WTC11 (cell line): Measurements from ENCODE around the gene SBK1.

Experiments used
- ESRRA ChIP-seq: sonication (generic); formaldehyde crosslinking; IDR thresholded peaks from 2 replicates; pipeline ENCODE4 v1.8.1; 2022; ENCODE audit warnings: mild to moderate bottlenecking, missing genetic modification reagents, borderline replicate concordance
- ETV6 ChIP-seq: sonication (generic); formaldehyde crosslinking; IDR thresholded peaks from 2 replicates; pipeline ENCODE4 v1.8.1; 2022; ENCODE audit warnings: mild to moderate bottlenecking, missing genetic modification reagents
- FOXJ3 ChIP-seq: sonication (generic); formaldehyde crosslinking; IDR thresholded peaks from 2 replicates; pipeline ENCODE4 v1.9.0; 2021; ENCODE audit warnings: missing genetic modification reagents, mild to moderate bottlenecking, borderline replicate concordance
- PRRX2 ChIP-seq: fragments of 250-450 bp; sonication (Bioruptor Pico); IDR thresholded peaks from 2 replicates; pipeline ENCODE4 v1.8.0; 2021; ENCODE audit warnings: mild to moderate bottlenecking
- TP53 ChIP-seq: sonication (generic); formaldehyde crosslinking; IDR thresholded peaks from 2 replicates; pipeline ENCODE4 v1.8.1; 2023; ENCODE audit warnings: mild to moderate bottlenecking, missing genetic modification reagents
- ZNF138 ChIP-seq: sonication (generic); formaldehyde crosslinking; conservative IDR thresholded peaks from 2 replicates; pipeline ENCODE4 v1.8.1; 2022; ENCODE audit warnings: mild to moderate bottlenecking, moderate library complexity, missing genetic modification reagents
- ZNF317 ChIP-seq: sonication (generic); formaldehyde crosslinking; IDR thresholded peaks from 2 replicates; pipeline ENCODE4 v1.8.1; 2023; ENCODE audit warnings: low read depth, mild to moderate bottlenecking, moderate library complexity, missing genetic modification reagents, borderline replicate concordance
- TF ChIP-seq, protein P1 (sequence below): sonication (generic); formaldehyde crosslinking; IDR thresholded peaks from 2 replicates; pipeline ENCODE4 v1.8.1; 2023; ENCODE audit warnings: mild to moderate bottlenecking, missing genetic modification reagents, moderate library complexity
- TF ChIP-seq, protein P2 (sequence below): fragments of 200-600 bp; IDR thresholded peaks from 2 replicates; pipeline ENCODE4 v1.8.0; 2022; ENCODE audit warnings: antibody characterized with exemption
- TF ChIP-seq, protein P3 (sequence below): sonication (generic); formaldehyde crosslinking; IDR thresholded peaks from 2 replicates; pipeline ENCODE4 v1.8.0; 2023; ENCODE audit warnings: missing genetic modification reagents
- TF ChIP-seq, protein P4 (sequence below): sonication (generic); formaldehyde crosslinking; IDR thresholded peaks from 2 replicates; pipeline ENCODE4 v1.8.0; 2022; ENCODE audit warnings: missing genetic modification reagents

DNA sequence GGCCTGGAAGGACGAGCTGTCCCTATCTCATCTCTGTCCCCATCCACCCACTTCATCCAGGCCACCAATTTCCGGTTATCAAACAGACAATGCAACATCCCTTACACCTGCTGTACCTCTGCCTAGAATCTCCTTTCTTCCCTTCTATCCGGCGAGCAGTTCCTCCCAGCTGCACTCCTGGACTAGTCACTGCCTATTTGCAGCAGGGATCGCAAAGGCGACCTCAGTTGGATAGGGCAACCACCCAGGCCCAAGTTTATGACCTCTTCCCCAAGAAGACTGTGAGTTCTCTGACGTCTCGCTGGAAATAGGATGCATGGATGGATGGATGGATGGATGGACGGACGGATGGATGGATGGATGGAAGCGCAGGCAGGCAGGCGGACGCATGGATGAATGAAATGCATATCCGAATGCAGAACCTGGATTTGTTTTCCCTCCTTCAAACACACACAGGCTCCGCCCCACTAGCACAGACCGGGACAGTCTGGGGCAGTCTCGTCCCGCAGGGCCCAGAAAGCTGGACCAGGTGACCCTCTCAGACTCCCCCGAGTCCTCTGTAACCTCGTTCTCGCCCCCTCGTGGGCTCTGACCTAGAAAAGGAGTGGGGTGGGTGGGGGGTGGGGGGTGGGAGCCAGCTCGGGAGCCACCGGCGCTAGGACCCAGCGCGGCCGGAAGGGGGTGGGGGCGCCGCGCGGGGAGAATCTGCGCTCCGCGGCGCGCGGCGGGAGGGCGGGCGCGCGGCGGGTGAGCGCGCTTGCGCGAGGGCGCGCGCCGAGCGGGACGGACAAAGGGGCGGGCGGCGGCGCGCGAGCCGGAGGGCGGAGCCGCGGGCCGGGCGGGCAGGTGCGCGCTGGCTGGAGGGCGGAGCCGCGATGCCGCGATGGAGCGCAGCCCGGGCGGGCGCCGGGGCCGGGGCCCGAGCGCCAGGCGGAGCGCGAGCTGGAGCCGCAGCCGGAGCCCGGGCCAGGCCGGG is at the start of gene SBK1:
- TF ChIP-seq, protein P1, sequence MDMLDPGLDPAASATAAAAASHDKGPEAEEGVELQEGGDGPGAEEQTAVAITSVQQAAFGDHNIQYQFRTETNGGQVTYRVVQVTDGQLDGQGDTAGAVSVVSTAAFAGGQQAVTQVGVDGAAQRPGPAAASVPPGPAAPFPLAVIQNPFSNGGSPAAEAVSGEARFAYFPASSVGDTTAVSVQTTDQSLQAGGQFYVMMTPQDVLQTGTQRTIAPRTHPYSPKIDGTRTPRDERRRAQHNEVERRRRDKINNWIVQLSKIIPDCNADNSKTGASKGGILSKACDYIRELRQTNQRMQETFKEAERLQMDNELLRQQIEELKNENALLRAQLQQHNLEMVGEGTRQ (CRISPR knock-in tag), result no peak
- TF ChIP-seq, protein P2, sequence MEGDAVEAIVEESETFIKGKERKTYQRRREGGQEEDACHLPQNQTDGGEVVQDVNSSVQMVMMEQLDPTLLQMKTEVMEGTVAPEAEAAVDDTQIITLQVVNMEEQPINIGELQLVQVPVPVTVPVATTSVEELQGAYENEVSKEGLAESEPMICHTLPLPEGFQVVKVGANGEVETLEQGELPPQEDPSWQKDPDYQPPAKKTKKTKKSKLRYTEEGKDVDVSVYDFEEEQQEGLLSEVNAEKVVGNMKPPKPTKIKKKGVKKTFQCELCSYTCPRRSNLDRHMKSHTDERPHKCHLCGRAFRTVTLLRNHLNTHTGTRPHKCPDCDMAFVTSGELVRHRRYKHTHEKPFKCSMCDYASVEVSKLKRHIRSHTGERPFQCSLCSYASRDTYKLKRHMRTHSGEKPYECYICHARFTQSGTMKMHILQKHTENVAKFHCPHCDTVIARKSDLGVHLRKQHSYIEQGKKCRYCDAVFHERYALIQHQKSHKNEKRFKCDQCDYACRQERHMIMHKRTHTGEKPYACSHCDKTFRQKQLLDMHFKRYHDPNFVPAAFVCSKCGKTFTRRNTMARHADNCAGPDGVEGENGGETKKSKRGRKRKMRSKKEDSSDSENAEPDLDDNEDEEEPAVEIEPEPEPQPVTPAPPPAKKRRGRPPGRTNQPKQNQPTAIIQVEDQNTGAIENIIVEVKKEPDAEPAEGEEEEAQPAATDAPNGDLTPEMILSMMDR, result no peak
- TF ChIP-seq FOXJ3 (CRISPR knock-in tag) (no peak), ETV6 (CRISPR knock-in tag) (no peak), TP53 (no peak), ESRRA (CRISPR knock-in tag) (no peak), ZNF317 (CRISPR knock-in tag) (no peak), PRRX2 (CRISPR knock-in tag) (no peak), ZNF138 (CRISPR knock-in tag) (no peak)
- TF ChIP-seq, protein P3, sequence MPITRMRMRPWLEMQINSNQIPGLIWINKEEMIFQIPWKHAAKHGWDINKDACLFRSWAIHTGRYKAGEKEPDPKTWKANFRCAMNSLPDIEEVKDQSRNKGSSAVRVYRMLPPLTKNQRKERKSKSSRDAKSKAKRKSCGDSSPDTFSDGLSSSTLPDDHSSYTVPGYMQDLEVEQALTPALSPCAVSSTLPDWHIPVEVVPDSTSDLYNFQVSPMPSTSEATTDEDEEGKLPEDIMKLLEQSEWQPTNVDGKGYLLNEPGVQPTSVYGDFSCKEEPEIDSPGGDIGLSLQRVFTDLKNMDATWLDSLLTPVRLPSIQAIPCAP, result no peak
- TF ChIP-seq, protein P4, sequence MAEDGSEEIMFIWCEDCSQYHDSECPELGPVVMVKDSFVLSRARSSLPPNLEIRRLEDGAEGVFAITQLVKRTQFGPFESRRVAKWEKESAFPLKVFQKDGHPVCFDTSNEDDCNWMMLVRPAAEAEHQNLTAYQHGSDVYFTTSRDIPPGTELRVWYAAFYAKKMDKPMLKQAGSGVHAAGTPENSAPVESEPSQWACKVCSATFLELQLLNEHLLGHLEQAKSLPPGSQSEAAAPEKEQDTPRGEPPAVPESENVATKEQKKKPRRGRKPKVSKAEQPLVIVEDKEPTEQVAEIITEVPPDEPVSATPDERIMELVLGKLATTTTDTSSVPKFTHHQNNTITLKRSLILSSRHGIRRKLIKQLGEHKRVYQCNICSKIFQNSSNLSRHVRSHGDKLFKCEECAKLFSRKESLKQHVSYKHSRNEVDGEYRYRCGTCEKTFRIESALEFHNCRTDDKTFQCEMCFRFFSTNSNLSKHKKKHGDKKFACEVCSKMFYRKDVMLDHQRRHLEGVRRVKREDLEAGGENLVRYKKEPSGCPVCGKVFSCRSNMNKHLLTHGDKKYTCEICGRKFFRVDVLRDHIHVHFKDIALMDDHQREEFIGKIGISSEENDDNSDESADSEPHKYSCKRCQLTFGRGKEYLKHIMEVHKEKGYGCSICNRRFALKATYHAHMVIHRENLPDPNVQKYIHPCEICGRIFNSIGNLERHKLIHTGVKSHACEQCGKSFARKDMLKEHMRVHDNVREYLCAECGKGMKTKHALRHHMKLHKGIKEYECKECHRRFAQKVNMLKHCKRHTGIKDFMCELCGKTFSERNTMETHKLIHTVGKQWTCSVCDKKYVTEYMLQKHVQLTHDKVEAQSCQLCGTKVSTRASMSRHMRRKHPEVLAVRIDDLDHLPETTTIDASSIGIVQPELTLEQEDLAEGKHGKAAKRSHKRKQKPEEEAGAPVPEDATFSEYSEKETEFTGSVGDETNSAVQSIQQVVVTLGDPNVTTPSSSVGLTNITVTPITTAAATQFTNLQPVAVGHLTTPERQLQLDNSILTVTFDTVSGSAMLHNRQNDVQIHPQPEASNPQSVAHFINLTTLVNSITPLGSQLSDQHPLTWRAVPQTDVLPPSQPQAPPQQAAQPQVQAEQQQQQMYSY, result no peak
